Measurements from ENCODE around the gene HNRNPAB.

- no peak for TF ChIP-seq POLR2A (IDR thresholded peaks at IDR 0.05; ENCODE audit: low read depth, low read length)
- TF ChIP-seq POLR2AphosphoS5 (IDR thresholded peaks at IDR 0.05; ENCODE audit: low read depth, low read length): no peak
- TF ChIP-seq TAF1 (IDR thresholded peaks at IDR 0.05; ENCODE audit: borderline replicate concordance, low read depth, low read length): no peak
These were observed 52.4 kb downstream of the HNRNPAB start for GRCh38 chr5:178256746-178257145.
